Osteoblast (primary cell): ENCODE measurements around the gene IGF1R. TPM values are rescaled to one million over a fixed set of nuclear protein-coding genes. Genes with fewer than 3 reads are reported as not detected.
A peak's percentile ranks its signal among the peaks of the same experiment; 100 is the strongest.
"Not testable (repeated sequence)": the region's sequence is repeated elsewhere in the genome, so short reads cannot be mapped to it uniquely, and the experiment has no call there.

Experiments used
- DNase-seq: peaks from one replicate; pipeline ENCODE4 v3.0.0; 2011; ENCODE audit warnings: low spot score, mixed read lengths; ENCODE audit not compliant: insufficient read length; ENCODE audit errors: missing footprints
- H2AFZ ChIP-seq: 2 replicates; pipeline ENCODE4 v1.6.0; 2011; ENCODE audit warnings: mild to moderate bottlenecking, low read length
- H3K27ac ChIP-seq: 2 replicates; pipeline ENCODE4 v1.5.1; 2011; ENCODE audit warnings: mild to moderate bottlenecking, low read depth, low read length, moderate library complexity
- H3K27me3 ChIP-seq: 2 replicates; pipeline ENCODE4 v1.6.0; 2012; ENCODE audit warnings: mild to moderate bottlenecking, control low read depth, inconsistent platforms, low read length, moderate library complexity; ENCODE audit not compliant: insufficient read depth
- H3K36me3 ChIP-seq: 2 replicates; pipeline ENCODE4 v1.5.1; 2011; ENCODE audit warnings: mild to moderate bottlenecking, low read length, control low read depth, moderate library complexity; ENCODE audit not compliant: insufficient read depth
- H3K4me1 ChIP-seq: 2 replicates; pipeline ENCODE4 v1.5.1; 2011; ENCODE audit warnings: mild to moderate bottlenecking, low read length, control low read depth, moderate library complexity; ENCODE audit not compliant: insufficient read depth
- H3K4me2 ChIP-seq: 2 replicates; pipeline ENCODE4 v1.6.0; 2011; ENCODE audit warnings: mild to moderate bottlenecking, low read length; ENCODE audit not compliant: insufficient read depth
- H3K4me3 ChIP-seq: fragments of 200-600 bp; sonication (generic); 3 replicates; pipeline ENCODE4 v1.5.1; 2012; ENCODE audit warnings: mild to moderate bottlenecking, low read length, inconsistent platforms; ENCODE audit not compliant: insufficient read depth
- H3K79me2 ChIP-seq: 2 replicates; pipeline ENCODE4 v1.6.0; 2012; ENCODE audit warnings: mild to moderate bottlenecking, low read length, control low read depth, inconsistent platforms; ENCODE audit not compliant: insufficient read depth
- H3K9me3 ChIP-seq: 2 replicates; pipeline ENCODE4 v1.5.1; 2011; ENCODE audit warnings: low read depth, low read length, control low read depth
- H4K20me1 ChIP-seq: 2 replicates; pipeline ENCODE4 v1.6.0; 2012; ENCODE audit warnings: mild to moderate bottlenecking, low read length, control low read depth; ENCODE audit not compliant: insufficient read depth
- CTCF ChIP-seq: IDR thresholded peaks from 2 replicates; pipeline ENCODE4 v1.5.1; 2011; ENCODE audit warnings: mild to moderate bottlenecking, low read depth, low read length, moderate library complexity; ENCODE audit errors: extremely low read depth
- total RNA-seq: library from RNA; depleted of rRNA; stranded (reverse); fragments of >200 nt; gene quantifications from 2 replicates; pipeline ENCODE4 v1.2.3, GENCODE V29; 2012

IGF1R gene
- total RNA-seq, 1 donor: 18.8 TPM

- Histone ChIP-seq H4K20me1 (no peaks in the 10 kb centered on the region), H3K27ac (no peak overlapping the region), H3K4me1 (no peaks in the 10 kb centered on the region), H3K27me3 (peaks cover 3% of the 10 kb centered on the region), H3K36me3 (no peaks in the 10 kb centered on the region), H2AFZ (no peak overlapping the region), H3K79me2 (no peaks in the 10 kb centered on the region), H3K4me3 (no peak overlapping the region), H3K9me3 (no peaks in the 10 kb centered on the region), H3K4me2 (no peak overlapping the region)
- TF ChIP-seq CTCF: no peak
- DNase-seq: no peak
Observed at GRCh38 chr15:98999233-98999632, 350.9 kb downstream of the IGF1R start.

- peaks cover 3% of the 10 kb centered on the region for H3K27me3 ChIP-seq
- no peaks in the 10 kb centered on the region for H3K79me2 ChIP-seq
- no peak overlapping the region for H3K27ac ChIP-seq
- H3K4me1 ChIP-seq: no peaks in the 10 kb centered on the region
- H3K4me3 ChIP-seq: no peak overlapping the region
- no peaks in the 10 kb centered on the region for H4K20me1 ChIP-seq
- H2AFZ ChIP-seq: no peak overlapping the region
- no peak for DNase-seq
- no peaks in the 10 kb centered on the region for H3K36me3 ChIP-seq
- H3K9me3 ChIP-seq: no peaks in the 10 kb centered on the region
- no peak for TF ChIP-seq CTCF
- no peak overlapping the region for H3K4me2 ChIP-seq
Observed at GRCh38 chr15:99002226-99002625, 353.9 kb downstream of the IGF1R start.

GRCh38 chr15:99003317-99003716, 355.0 kb downstream of the IGF1R start:
- not testable (repeated sequence) for H3K27ac ChIP-seq, H3K79me2 ChIP-seq, H4K20me1 ChIP-seq, H3K4me2 ChIP-seq, H3K36me3 ChIP-seq, DNase-seq, H3K4me1 ChIP-seq, H3K27me3 ChIP-seq, H2AFZ ChIP-seq, H3K4me3 ChIP-seq, H3K9me3 ChIP-seq

GRCh38 chr15:99004998-99005974, 356.9 kb downstream of the IGF1R start:
- H3K4me3 ChIP-seq, H3K27me3 ChIP-seq, H3K4me1 ChIP-seq, H3K4me2 ChIP-seq, H3K79me2 ChIP-seq, H4K20me1 ChIP-seq, H2AFZ ChIP-seq, H3K9me3 ChIP-seq, H3K36me3 ChIP-seq, H3K27ac ChIP-seq: not testable (repeated sequence)
- peak; percentile 81 for DNase-seq

DNA sequence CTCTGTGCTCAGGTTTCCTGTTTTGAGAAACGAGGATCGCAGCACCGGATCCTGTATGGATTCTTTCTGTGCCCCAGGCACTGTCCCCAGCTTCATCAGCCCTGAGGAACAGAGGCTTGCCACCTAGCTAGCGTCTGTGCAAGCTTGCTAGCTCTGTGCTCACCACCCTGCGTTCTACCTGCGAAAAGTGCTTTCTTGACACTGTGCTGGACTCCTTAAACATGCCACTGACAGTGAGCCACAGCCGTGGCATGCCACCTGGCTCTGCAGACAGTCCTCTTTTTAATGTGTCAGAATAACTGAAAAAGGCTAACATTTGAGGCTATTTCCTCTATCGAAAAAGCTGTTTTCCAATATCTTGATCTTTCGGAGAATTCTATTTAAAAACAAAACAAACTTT, 357.8 kb downstream of the IGF1R start:
- Histone ChIP-seq H3K27ac (no peak overlapping the region), H3K9me3 (no peaks in the 10 kb centered on the region), H4K20me1 (no peaks in the 10 kb centered on the region), H3K27me3 (no peaks in the 10 kb centered on the region), H3K4me3 (no peak overlapping the region), H3K36me3 (no peaks in the 10 kb centered on the region), H3K4me1 (no peaks in the 10 kb centered on the region), H3K79me2 (no peaks in the 10 kb centered on the region), H2AFZ (no peak overlapping the region), H3K4me2 (no peak overlapping the region)
- DNase-seq: peak; percentile 76
- no peak for TF ChIP-seq CTCF
